Ishikawa (cell line): ENCODE data around the gene PNMA8A.

Experiments
- FOXM1 ChIP-seq: IDR thresholded peaks from 2 replicates; pipeline ENCODE4 v1.6.1; 2012; ENCODE audit warnings: low read depth, borderline replicate concordance
- TAF1 ChIP-seq: IDR thresholded peaks from 2 replicates; pipeline ENCODE4 v1.6.1; 2012; ENCODE audit warnings: low read depth, mild to moderate bottlenecking
- YY1 ChIP-seq: IDR thresholded peaks from 2 replicates; pipeline ENCODE4 v1.6.1; 2012; ENCODE audit warnings: low read depth

GRCh38 chr19:46515290-46515609 lies 43.9 kb upstream of the PNMA8A start:
- TF ChIP-seq FOXM1 (no peak), YY1 (no peak), TAF1 (no peak)
